HS-27A (cell line): ENCODE data around the gene CMIP.

Source experiments
- DNase-seq: peaks from one replicate; pipeline ENCODE4 v3.0.0-alpha.2; 2012; ENCODE audit warnings: low read depth, missing footprints

CMIP gene

DNA sequence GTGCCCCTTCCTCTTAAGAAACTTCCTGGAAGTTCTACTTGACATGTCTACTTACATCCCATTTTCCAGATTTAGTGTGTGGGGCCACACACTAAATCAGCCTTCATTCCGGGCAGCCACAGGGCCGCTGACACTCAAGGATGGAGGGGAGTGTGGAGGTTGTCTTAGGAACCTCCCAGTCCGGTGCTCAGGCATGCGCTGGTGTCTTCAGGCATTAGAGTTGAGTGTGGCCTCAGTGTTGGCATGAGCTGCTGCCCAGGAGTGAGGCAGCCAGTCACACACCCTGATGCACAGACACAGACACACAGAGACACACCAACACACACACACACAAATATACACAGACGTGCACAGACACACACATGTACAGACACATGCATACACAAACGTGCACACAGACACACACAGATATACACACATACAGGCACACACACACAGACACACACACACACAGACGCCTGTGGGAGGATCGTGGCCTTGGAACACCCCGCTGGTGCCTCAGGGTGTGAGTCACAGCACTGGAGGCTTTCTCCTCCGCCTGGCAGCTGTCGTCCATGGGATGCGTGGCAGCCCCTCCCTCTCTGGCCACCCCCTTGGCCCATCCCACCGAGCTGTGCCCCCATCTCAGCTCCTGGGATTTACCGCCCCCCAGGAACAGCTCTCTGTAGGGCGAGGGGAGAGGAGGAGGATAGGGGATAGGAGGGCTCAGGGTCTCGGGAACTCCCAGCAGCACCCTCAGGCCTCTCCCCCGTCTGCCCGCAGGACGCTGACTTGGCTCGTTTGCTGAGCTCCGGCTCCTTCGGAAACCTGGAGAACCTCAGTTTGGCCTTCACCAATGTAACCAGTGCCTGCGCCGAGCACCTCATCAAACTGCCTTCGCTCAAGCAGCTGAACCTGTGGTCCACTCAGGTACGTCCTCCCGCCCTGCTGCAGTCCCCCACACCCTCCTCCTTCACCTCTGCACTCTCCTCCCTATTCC is 258.9 kb downstream of the CMIP start:
- DNase-seq, result peak; percentile 27

- no peak for DNase-seq
Observed at GRCh38 chr16:81705261-81705660, 260.7 kb downstream of the CMIP start.

DNA sequence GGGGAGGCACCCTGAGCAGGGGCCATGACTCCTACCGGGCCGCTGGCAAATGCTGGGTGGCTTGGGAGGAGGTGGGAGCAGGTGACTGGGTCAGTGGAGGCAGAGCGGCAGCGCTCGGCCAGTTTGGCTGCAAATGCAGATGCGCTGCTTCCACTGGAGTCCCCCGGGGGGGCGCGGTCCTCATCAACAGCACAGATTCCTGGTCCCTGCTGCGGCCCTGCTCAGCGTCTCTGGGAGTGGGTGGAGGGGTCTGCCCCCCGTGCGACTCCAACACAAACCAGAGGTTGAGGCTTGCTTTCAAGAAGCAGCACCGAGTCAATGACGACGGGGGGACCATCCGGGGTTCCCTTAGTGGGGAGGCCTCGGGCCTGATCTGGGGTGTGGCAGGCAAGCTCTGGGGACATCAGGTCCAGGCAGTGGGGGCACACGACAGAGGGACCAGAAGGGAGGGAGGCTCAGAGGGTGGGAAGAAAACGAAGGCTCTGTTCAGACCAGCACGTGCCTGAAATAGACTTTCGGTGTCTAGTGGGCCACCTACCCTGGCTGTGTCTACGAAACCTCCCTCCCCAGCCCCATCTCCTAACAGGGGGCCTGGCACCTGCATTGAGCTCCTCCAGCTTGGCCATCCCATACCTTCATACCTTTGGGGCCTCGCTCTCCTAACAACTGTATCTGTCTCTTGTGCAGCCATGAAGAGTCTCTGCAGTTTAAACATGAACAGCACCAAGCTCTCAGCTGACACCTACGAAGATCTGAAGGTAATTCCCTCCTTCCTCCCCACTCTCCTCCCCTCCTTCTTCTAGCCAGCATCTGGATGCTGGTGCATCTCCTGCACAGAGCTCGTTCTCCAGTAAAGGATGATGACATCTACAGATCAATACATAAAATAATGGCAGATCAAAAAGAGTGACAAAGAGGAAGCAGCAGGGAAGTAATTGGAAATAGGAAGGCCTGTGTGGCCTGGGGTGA is 262.0 kb downstream of the CMIP start:
- DNase-seq, result no peak

- no peak for DNase-seq
Observed at GRCh38 chr16:81707411-81708265, 263.0 kb downstream of the CMIP start.

DNA sequence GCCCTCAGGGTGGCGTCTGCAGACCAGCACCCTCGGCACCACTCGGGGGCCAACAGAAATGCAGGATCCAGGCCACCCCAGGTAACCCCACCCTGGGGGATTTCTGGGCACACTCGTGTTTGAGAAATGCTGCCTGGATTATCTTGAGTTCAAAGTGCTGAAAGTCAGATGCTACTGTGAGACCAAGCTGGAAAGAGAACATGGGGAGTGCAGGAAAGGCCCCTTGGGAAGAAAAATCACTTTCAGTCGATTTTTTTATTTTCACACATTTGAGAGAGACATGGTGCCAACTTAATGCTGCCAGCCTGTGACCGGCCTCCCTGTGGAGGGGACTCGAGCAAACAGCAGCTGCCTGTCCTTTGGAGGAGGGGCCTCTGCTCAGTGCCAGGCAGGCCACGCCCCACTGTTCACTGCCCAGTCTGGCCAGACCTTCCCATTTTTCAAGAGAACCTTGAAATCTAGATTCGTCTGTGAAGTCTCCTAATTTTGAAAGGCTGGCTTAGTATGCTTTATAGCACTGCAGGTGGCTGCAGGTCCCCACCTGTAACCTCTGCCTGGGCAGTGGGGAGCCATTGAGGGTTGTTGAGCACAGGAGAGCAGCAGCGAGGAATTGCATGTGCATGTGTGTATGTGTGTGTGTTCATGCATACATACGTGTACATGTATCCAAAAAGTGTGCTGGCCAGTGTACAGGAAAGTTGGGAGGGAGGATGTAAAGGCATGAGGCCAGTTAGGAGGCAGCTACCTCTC is 263.8 kb downstream of the CMIP start:
- DNase-seq, result no peak

- no peak for DNase-seq
Observed at GRCh38 chr16:81709016-81709900, 264.6 kb downstream of the CMIP start.

- no peak for DNase-seq
Observed at GRCh38 chr16:81710044-81710443, 265.4 kb downstream of the CMIP start.

GRCh38 chr16:81710596-81710995 is 266.0 kb downstream of the CMIP start:
- DNase-seq, result no peak

DNA sequence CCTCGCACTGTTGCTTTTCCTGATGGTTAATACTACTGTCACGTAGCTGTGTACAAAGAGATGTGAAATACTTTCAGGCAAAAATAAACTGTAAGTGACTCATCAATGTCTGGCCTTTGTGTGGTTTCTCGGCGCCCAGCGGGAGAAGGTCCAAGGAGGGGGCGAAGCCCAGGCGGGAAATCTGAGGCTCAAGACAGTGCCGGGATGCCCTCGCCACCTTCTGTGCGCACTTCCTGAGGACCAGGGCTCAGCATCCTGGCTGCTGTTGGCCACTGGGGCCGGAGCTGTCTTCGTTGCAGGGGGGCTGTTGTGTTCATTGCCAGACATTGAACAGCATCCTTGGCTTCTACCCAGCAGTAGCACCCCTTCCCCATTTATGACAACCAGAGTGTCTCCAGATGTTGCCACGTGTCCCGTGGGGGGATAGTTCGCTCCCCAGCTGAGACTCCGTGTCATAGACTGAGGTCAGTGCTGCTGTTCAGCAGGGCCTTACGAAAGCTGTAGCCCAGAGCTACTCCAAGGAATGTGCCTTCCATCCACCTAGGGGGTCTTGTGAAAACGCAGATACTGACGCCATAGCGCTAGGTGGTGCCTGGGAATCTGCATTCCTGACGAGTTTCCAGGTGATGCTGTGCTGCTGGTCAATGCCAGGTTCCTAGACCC is 267.2 kb downstream of the CMIP start:
- peak; percentile 81 for DNase-seq

- DNase-seq, result no peak
Observed at GRCh38 chr16:81712681-81713080, 268.1 kb downstream of the CMIP start.

DNA sequence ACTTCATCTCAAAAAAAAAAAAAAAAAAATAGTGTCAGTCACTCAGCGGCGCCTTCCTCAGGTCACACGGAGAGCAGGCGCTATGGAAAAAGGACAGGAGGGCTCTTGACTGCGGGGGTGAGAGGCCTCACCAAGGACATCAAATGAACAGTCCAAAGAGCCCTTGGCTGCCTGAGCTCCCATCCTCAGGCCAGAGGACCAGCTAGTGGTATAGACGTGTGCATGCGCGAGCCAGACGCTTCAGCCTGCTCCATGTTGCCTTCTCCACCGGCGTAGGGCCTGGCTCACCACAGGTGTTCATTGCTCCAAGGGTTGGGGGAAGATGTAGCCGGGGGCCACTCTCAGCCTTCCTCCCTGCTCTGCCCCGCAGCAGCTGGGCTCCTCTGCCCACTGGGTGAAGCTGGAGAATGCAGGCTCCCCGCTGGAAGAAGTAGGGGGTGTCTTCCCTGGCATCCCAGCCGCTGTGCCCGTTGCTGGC is 268.7 kb downstream of the CMIP start:
- DNase-seq, result no peak

DNA sequence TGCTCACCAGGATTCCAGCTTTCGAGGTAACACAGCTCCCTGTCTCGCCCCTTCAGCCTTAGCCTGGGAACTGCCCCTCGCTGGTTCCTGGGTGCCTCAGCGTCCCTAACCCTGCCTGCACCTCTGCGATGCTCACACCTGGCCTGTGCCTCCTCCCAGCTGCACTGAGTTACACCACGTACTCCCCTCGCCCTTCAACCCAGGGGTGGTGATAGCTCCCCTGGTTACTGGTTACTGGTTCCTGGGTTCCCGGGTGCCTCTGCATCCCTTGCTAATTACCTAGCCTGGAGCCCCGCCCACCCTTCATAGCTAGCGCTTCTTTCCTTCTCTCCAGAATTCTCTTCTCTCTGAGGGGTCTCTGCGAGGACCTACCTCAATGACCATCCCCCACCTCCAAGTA is 269.2 kb downstream of the CMIP start:
- no peak for DNase-seq

DNA sequence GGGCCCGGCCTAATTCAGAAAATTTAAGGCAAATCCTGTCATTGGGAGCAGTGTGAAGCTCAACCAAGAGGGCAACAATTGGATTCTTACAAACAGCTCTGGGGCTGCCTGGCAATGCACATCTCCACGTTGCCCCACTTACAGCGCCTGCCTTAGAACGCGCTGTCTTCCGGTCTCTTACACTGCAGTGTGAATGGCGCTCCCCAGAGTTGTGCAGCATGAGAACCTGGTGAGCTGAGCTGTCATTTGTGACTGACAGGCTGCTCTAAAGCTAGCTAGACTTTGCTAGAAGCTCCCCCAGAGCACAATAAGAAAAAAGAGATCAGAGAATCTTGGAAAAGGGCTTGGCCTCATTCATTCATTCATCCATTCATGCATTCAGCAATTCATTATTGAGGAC is 270.0 kb downstream of the CMIP start:
- no peak for DNase-seq

- no peak for DNase-seq
Observed at GRCh38 chr16:81715358-81716196, 271.0 kb downstream of the CMIP start.

DNA sequence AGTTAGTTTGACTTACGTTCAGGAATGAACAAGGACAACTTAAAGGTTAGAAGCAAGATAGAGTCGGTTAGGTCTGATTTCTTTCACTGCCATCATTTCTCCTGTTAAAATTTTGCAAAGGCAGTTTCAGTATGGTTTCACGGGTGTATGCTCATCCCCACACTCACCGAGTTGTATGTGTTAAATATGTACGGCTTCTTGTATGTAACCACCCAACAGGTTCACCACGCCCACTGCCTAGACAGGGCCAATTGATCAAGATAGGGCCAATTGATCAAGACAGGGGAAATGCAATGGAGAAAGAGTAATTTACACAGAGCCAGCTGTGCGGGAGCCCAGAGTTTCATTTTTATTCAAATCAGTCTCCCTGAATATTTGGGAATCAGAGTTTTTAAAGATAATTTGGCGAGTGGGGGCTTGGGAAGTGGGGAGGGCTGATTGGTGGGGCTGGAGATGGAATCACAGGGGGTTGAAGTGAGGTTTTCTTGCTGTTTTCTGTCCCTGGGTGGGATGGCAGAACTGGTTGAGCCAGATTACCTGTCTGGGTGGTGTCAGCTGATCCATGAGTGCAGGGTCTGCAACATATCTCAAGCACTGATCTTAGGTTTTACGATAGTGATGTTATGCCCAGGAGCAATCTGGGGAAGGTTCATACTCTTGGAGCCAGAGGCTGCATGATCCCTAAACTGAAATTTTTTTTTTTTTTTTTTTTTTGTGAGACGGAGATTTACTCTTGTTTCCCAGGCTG is 272.0 kb downstream of the CMIP start:
- DNase-seq, result no peak

DNA sequence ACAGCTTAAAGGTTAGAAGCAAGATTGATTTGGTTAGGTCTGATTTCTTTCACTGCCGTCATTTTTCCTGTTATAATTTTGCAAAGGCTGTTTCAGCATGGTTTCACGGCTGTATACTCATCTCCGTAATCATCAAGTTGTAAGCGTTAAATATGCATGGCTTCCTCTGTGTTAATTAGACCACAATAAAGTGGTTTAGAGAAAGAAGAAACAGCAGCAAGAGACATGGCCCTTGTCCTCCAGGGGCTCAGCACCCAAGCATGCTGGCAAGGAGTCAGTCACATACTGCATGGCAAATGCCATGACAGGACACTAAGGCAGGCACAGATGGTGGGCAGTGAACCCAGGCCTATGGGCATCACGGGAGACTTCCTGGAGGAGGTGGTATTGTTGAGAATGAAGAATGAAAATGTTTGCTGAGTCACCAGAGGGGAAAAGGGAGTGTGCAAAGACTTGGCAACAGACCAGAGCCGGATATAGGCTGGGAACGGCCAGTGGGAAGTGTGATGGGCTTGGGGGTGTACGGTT is 273.1 kb downstream of the CMIP start:
- no peak for DNase-seq

DNA sequence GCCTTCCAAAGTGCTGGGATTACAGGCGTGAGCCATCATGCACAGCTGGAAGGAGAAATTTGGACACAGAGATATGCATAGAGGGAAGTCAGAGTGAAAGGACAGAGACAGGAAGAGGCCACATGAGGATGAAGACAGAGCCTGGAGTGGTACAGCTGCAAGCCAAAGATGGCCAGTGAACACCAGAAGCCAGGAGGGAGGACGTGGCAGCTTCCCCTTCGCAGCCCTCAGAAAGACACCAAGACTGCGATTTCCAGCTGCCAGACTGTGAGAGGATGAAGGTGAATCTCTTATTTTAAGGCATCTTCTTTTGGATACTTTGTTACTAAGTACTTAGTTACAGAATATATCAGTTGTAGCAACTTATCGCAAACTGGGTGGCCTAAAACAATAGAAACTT is 274.0 kb downstream of the CMIP start:
- DNase-seq, result no peak
